Skeletal muscle satellite cell (primary cell): Measurements from ENCODE around the gene HSD17B4.
"Not testable (repeated sequence)": the region's sequence is repeated elsewhere in the genome, so short reads cannot be mapped to it uniquely, and the experiment has no call there.

ENCODE experiments used
- H3K27me3 ChIP-seq: 2 replicates; pipeline ENCODE4 v1.7.0; 2013; ENCODE audit warnings: low read length; ENCODE audit not compliant: control insufficient read depth, insufficient read depth
- H3K36me3 ChIP-seq: 2 replicates; pipeline ENCODE4 v1.7.0; 2013; ENCODE audit warnings: mild to moderate bottlenecking, control low read depth, low read length; ENCODE audit not compliant: insufficient read depth
- H3K4me1 ChIP-seq: 2 replicates; pipeline ENCODE4 v1.7.0; 2013; ENCODE audit warnings: low read length; ENCODE audit not compliant: control insufficient read depth, insufficient read depth
- H3K4me2 ChIP-seq: 2 replicates; pipeline ENCODE4 v1.7.0; 2013; ENCODE audit warnings: mild to moderate bottlenecking, low read length
- H3K4me3 ChIP-seq: 2 replicates; pipeline ENCODE4 v1.7.0; 2013; ENCODE audit warnings: low read length
- H3K9ac ChIP-seq: 2 replicates; pipeline ENCODE4 v1.7.0; 2013; ENCODE audit warnings: mild to moderate bottlenecking, low read depth, low read length, moderate library complexity
- H3K9me3 ChIP-seq: replicated peaks from 2 replicates; pipeline ENCODE4 v1.7.0; 2013; ENCODE audit warnings: mild to moderate bottlenecking, control low read depth, low read length

The HSD17B4 gene

DNA sequence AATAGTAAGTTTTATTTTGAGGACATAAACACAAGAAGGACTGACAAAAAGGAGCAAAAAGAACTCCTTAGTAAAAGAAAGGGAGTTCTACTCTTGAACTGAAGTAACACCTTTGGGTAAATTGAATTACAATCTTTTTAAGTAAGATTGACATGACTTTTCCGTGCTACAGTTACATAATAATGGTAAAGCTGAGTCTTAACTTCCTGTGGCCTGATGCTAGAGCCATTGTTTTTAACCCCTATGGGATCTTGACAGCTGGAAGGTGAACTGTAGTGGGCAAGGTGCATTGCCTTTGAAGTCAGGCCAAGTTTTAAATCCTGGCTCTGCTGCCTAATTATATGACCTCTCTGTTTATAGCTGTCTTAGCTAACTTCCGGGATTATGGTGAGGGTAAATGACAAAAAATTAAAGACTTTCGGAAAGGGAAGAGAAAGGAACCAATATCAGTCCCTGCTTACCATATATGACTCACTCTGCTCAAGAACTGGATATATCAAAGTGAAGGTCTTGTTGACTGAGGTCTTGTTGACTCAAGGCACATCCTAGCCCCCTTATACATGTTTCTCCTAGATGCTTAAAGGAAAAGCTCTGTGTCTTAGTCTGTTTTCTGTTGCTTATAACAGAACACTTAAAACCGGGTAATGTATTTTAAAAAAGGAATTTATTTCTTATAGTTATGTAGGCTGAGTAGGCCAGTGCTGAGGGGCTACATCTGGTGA, 6.8 kb downstream of the HSD17B4 start:
- no peaks in the 10 kb centered on the region for H3K9me3 ChIP-seq
- no peaks in the 10 kb centered on the region for H3K27me3 ChIP-seq
- H3K4me2 ChIP-seq = no peak overlapping the region
- H3K36me3 ChIP-seq = peaks cover 4% of the 10 kb centered on the region
- H3K4me3 ChIP-seq = no peak overlapping the region
- H3K9ac ChIP-seq = no peak overlapping the region
- no peaks in the 10 kb centered on the region for H3K4me1 ChIP-seq

DNA sequence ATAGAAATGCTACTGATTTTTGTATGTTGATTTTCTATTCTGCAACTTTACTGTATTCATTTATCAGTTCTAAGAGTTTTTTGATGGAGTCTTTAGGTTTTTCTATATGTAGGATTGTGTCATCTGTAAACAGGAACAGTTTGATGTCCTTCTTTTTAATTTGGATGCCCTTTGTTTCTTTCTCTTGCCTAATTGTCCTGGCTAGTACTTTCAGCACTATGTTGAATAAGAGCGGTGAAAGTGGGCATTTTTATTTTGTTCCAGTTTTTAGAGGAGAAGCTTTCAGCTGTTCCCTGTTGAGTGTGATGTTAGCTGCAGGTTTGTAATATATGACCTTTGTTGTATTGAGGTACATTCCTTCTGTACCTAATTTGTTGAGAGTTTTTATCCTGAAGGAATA, 13.3 kb downstream of the HSD17B4 start:
- Histone ChIP-seq H3K9me3 (no peaks in the 10 kb centered on the region), H3K27me3 (no peaks in the 10 kb centered on the region), H3K36me3 (peaks cover 3% of the 10 kb centered on the region)

DNA sequence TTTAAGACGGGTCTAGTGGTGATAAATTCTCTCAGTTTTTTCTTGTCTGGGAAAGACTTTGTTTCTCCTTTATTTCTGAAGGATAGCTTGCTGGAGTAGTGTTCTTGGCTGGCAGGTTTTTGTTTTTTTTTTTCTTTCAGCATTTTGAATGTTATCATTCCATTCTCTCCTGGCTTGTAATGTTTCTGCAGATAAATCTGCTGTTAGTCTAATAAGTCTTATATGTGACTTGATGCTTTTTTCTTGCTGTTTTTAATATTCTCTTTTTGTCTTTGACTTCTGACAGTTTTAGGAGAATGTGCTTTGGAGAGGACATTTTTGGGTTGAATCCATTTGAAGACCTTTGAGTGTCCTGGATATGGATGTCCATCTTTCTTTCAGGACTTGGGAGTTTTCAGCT, 16.0 kb downstream of the HSD17B4 start:
- H3K4me1 ChIP-seq = no peaks in the 10 kb centered on the region
- no peak overlapping the region for H3K9ac ChIP-seq
- peaks cover 3% of the 10 kb centered on the region for H3K36me3 ChIP-seq
- no peaks in the 10 kb centered on the region for H3K9me3 ChIP-seq
- H3K4me3 ChIP-seq = no peak overlapping the region
- no peaks in the 10 kb centered on the region for H3K27me3 ChIP-seq
- no peak overlapping the region for H3K4me2 ChIP-seq

More for the DNA sequence above, 13.3 kb downstream of the HSD17B4 start:
- Histone ChIP-seq H3K4me3 (no peak overlapping the region), H3K4me2 (no peak overlapping the region), H3K4me1 (no peaks in the 10 kb centered on the region), H3K9ac (no peak overlapping the region)

- H3K36me3 ChIP-seq = peaks cover 3% of the 10 kb centered on the region
- no peak overlapping the region for H3K9ac ChIP-seq
- H3K4me2 ChIP-seq = no peak overlapping the region
- no peak overlapping the region for H3K4me3 ChIP-seq
- no peaks in the 10 kb centered on the region for H3K4me1 ChIP-seq
- H3K9me3 ChIP-seq = no peaks in the 10 kb centered on the region
- H3K27me3 ChIP-seq = no peaks in the 10 kb centered on the region
Measured at GRCh38 chr5:119470105-119470763, 17.9 kb downstream of the HSD17B4 start.

- H3K4me1 ChIP-seq = no peaks in the 10 kb centered on the region
- peaks cover 3% of the 10 kb centered on the region for H3K36me3 ChIP-seq
- no peak overlapping the region for H3K4me2 ChIP-seq
- no peaks in the 10 kb centered on the region for H3K27me3 ChIP-seq
- H3K9ac ChIP-seq = no peak overlapping the region
- H3K9me3 ChIP-seq = no peaks in the 10 kb centered on the region
- H3K4me3 ChIP-seq = no peak overlapping the region
Measured at GRCh38 chr5:119470851-119471451, 18.7 kb downstream of the HSD17B4 start.

DNA sequence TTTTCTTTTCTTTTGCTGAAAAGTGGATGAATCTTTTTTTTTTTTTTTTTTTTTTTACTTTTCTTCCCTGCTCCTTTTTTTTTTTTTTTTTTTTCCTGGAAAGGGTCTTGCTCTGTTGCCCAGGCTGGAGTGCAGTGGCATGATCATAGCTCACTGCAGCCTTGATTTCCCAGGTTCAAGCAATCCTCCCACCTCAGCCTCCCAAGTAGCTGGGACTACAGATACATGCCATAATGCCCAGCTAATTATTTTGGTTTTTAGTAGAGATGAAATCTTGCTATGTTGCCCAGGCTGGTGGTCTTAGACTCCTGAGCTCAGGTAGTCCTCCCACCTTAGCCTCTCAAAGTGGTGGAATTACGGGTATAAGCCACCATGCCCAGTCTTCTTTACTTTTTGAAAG, 20.9 kb downstream of the HSD17B4 start:
- Histone ChIP-seq H3K4me2 (no peak overlapping the region), H3K27me3 (no peaks in the 10 kb centered on the region), H3K9me3 (no peaks in the 10 kb centered on the region), H3K4me1 (no peaks in the 10 kb centered on the region), H3K4me3 (no peak overlapping the region), H3K36me3 (peaks cover 16% of the 10 kb centered on the region), H3K9ac (no peak overlapping the region)

GRCh38 chr5:119476341-119476740, 24.0 kb downstream of the HSD17B4 start:
- H3K4me2 ChIP-seq = no peak overlapping the region
- no peak overlapping the region for H3K9ac ChIP-seq
- peaks cover 16% of the 10 kb centered on the region for H3K36me3 ChIP-seq
- no peaks in the 10 kb centered on the region for H3K4me1 ChIP-seq
- no peak overlapping the region for H3K4me3 ChIP-seq
- H3K27me3 ChIP-seq = no peaks in the 10 kb centered on the region
- H3K9me3 ChIP-seq = no peaks in the 10 kb centered on the region

DNA sequence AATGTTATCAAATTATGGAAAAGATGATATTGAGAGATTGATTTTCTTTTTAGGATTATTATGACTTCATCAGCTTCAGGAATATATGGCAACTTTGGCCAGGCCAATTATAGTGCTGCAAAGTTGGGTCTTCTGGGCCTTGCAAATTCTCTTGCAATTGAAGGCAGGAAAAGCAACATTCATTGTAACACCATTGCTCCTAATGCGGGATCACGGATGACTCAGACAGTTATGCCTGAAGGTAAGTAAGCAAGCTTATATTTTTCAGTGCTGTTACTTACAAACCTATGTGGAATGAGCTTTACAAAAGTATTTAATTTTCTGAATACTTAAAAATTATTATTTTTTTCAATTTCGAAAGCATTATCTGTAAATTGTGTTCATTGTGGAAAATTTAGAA, 26.5 kb downstream of the HSD17B4 start:
- no peaks in the 10 kb centered on the region for H3K4me1 ChIP-seq
- no peak overlapping the region for H3K4me3 ChIP-seq
- no peak overlapping the region for H3K9ac ChIP-seq
- no peak overlapping the region for H3K4me2 ChIP-seq
- H3K36me3 ChIP-seq = peaks cover 20% of the 10 kb centered on the region
- no peaks in the 10 kb centered on the region for H3K27me3 ChIP-seq
- H3K9me3 ChIP-seq = no peaks in the 10 kb centered on the region

DNA sequence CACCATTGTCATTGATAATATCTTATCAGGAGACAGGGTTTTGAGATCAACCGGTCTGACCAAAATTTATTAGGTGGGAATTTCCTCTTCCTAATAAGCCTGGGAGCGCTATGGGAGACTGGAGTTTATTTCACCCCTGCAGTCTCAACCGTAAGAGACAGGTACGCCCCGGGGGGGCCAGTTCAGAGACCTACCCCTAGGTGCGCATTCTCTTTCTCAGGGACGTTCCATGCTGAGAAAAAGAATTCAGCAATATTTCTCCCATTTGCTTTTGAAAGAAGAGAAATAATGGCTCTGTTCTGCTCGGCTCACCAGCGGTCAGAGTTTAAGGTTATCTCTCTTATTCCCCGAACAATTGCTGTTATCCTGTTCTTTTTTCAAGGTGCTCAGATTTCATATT, 28.3 kb downstream of the HSD17B4 start:
- not testable (repeated sequence) for H3K9ac ChIP-seq, H3K27me3 ChIP-seq, H3K4me1 ChIP-seq, H3K9me3 ChIP-seq, H3K4me2 ChIP-seq, H3K4me3 ChIP-seq
- H3K36me3 ChIP-seq = peaks cover 20% of the 10 kb centered on the region

GRCh38 chr5:119483155-119483554, 30.9 kb downstream of the HSD17B4 start:
- Histone ChIP-seq H3K9me3 (no peaks in the 10 kb centered on the region), H3K4me3 (no peak overlapping the region), H3K4me1 (no peaks in the 10 kb centered on the region), H3K9ac (no peak overlapping the region), H3K4me2 (no peak overlapping the region), H3K36me3 (peaks cover 10% of the 10 kb centered on the region), H3K27me3 (no peaks in the 10 kb centered on the region)

GRCh38 chr5:119484884-119485283, 32.6 kb downstream of the HSD17B4 start:
- no peak overlapping the region for H3K9ac ChIP-seq
- no peak overlapping the region for H3K4me2 ChIP-seq
- H3K4me3 ChIP-seq = no peak overlapping the region
- peaks cover 7% of the 10 kb centered on the region for H3K36me3 ChIP-seq
- no peaks in the 10 kb centered on the region for H3K9me3 ChIP-seq
- H3K4me1 ChIP-seq = no peaks in the 10 kb centered on the region
- H3K27me3 ChIP-seq = no peaks in the 10 kb centered on the region
